SK-N-SH (cell line): ENCODE results near the gene EGFLAM. TPM values are rescaled to one million over a fixed set of nuclear protein-coding genes. Genes with fewer than 3 reads are reported as not detected.
A peak's percentile ranks its signal among the peaks of the same experiment; 100 is the strongest.

Source experiments
- CTCF ChIA-PET: fragments of 300-600, 350-600 bp; formaldehyde crosslinking; extraction: SDS; loops from one replicate; lab custom pipeline; 2021; lab: Yijun Ruan, JAX
- POLR2A ChIA-PET: fragments of 350-600 bp; sonication (Branson Sonifier 250); formaldehyde crosslinking; extraction: SDS; loops from one replicate; lab custom pipeline; 2020; ENCODE audit warnings: antibody characterized with exemption, inconsistent platforms; lab: Yijun Ruan, JAX
- DNase-seq: peaks from one replicate; pipeline ENCODE4 v3.0.0; 2012
- H2AFZ ChIP-seq: fragments of 200-600 bp; sonication (generic); 2 replicates; pipeline ENCODE4 v1.8.1; 2016; ENCODE audit warnings: antibody characterized with exemption, mild to moderate bottlenecking, low read depth
- H3F3A ChIP-seq: fragments of 200-600 bp; sonication (generic); replicated peaks from 2 replicates; pipeline ENCODE3; 2016; ENCODE audit warnings: antibody characterized with exemption, mild to moderate bottlenecking; ENCODE audit not compliant: insufficient read depth
- H3K27ac ChIP-seq, 2 experiments: fragments of 200-500 bp in 1 of 2; fragments of 200-600 bp in 1 of 2; sonication (Bioruptor generic) in 1 of 2; sonication (generic), shearing (Covaris generic) in 1 of 2; 2 replicates each; pipeline versions ENCODE4 v1.5.1 to v1.6.1; 2014 to 2016; ENCODE audit warnings: low read depth in 2 of 2, inconsistent platforms in 1 of 2, low read length in 1 of 2, mild to moderate bottlenecking in 1 of 2, mixed read lengths in 1 of 2
- H3K27me3 ChIP-seq: fragments of 200-600 bp; sonication (generic), shearing (Covaris generic); 2 replicates; pipeline ENCODE4 v1.6.1; 2016; ENCODE audit warnings: mixed run types; ENCODE audit not compliant: insufficient read depth
- H3K36me3 ChIP-seq, 2 experiments: fragments of 200-500 bp in 1 of 2; fragments of 200-600 bp in 1 of 2; sonication (Bioruptor generic) in 1 of 2; sonication (generic) in 1 of 2; replicated peaks in 1 of 2; 2 replicates each; pipeline versions ENCODE3 to v1.5.1; 2014 to 2016; ENCODE audit warnings: low read length in 1 of 2, mild to moderate bottlenecking in 1 of 2; ENCODE audit not compliant: insufficient read depth in 2 of 2, control insufficient read depth in 1 of 2
- H3K4me1 ChIP-seq, 2 experiments: fragments of 200-500 bp in 1 of 2; fragments of 200-600 bp in 1 of 2; sonication (Bioruptor generic) in 1 of 2; sonication (generic), shearing (Covaris generic) in 1 of 2; 2 replicates each; pipeline versions ENCODE4 v1.5.1 to v1.6.1; 2014 to 2016; ENCODE audit warnings: low read depth in 1 of 2, low read length in 1 of 2, mixed run types in 1 of 2; ENCODE audit not compliant: insufficient read depth in 2 of 2, control insufficient read depth in 1 of 2
- H3K4me2 ChIP-seq: fragments of 200-600 bp; sonication (generic), shearing (Covaris generic); 2 replicates; pipeline ENCODE4 v1.6.1; 2017; ENCODE audit warnings: mixed run types
- H3K4me3 ChIP-seq, 2 experiments: fragments of 200-500 bp in 1 of 2; fragments of 200-600 bp in 1 of 2; sonication (Bioruptor generic) in 1 of 2; sonication (generic), shearing (Covaris generic) in 1 of 2; 2 replicates each; pipeline versions ENCODE4 v1.5.1 to v1.8.1; 2014 to 2016; ENCODE audit warnings: low read depth in 2 of 2, inconsistent platforms in 1 of 2, low read length in 1 of 2, mild to moderate bottlenecking in 1 of 2, mixed read lengths in 1 of 2, moderate library complexity in 1 of 2
- H3K79me2 ChIP-seq: fragments of 200-600 bp; sonication (generic); 2 replicates; pipeline ENCODE4 v1.8.1; 2017; ENCODE audit warnings: mild to moderate bottlenecking; ENCODE audit not compliant: insufficient read depth
- H3K9ac ChIP-seq: fragments of 200-600 bp; sonication (generic); 2 replicates; pipeline ENCODE4 v1.6.1; 2017; ENCODE audit warnings: mixed run types
- H3K9me2 ChIP-seq: fragments of 200-600 bp; sonication (generic); 2 replicates; pipeline ENCODE4 v1.6.1; 2017; ENCODE audit warnings: mixed run types
- H3K9me3 ChIP-seq: fragments of 200-600 bp; sonication (generic); 2 replicates; pipeline ENCODE4 v1.6.1; 2017; ENCODE audit warnings: mixed run types, mild to moderate bottlenecking, moderate library complexity
- H4K20me1 ChIP-seq: fragments of 200-600 bp; sonication (generic); 2 replicates; pipeline ENCODE4 v1.6.1; 2017; ENCODE audit warnings: mild to moderate bottlenecking, mixed run types; ENCODE audit not compliant: insufficient read depth
- CHD2 ChIP-seq: fragments of 150-350 bp; IDR thresholded peaks from 2 replicates; pipeline ENCODE4 v1.6.1; 2018; ENCODE audit warnings: low read length; ENCODE audit not compliant: partially characterized antibody
- EP300 ChIP-seq, 2 experiments: IDR thresholded peaks; 2 replicates each; pipeline versions ENCODE4 v1.4.0 to v1.6.1; 2012; ENCODE audit warnings: borderline replicate concordance in 1 of 2, low read depth in 1 of 2, low read length in 1 of 2
- EZH2phosphoT487 ChIP-seq: fragments of 200-600 bp; sonication (generic); IDR thresholded peaks from 2 replicates; pipeline ENCODE4 v1.6.1; 2017; ENCODE audit warnings: low read depth, mixed run types, mild to moderate bottlenecking, antibody characterized with exemption, moderate library complexity, borderline replicate concordance
- RCOR1 ChIP-seq: fragments of 150-350 bp; IDR thresholded peaks from 2 replicates; pipeline ENCODE4 v1.6.1; 2017; ENCODE audit warnings: antibody characterized with exemption, low read length
- RXRA ChIP-seq: IDR thresholded peaks from 2 replicates; pipeline ENCODE4 v1.4.0; 2012; ENCODE audit warnings: low read depth, mild to moderate bottlenecking, borderline replicate concordance
- SMC3 ChIP-seq: IDR thresholded peaks from 2 replicates; pipeline ENCODE4 v1.6.1; 2012; ENCODE audit warnings: low read depth, low read length, improper control_type of control experiment
- WGBS: methylation state at CpG from one replicate; pipeline ENCODE4 v1.1.6; 2017; ENCODE audit warnings: low lambda C conversion rate; 5-methylcytosine and 5-hydroxymethylcytosine counted together
- polyA plus RNA-seq, 3 experiments: library from polyadenylated mRNA; depleted of rRNA; stranded (reverse); fragments of >200 nt; gene quantifications; 2 replicates each; pipeline ENCODE4 v1.2.3, GENCODE V29; 2012
- TF ChIP-seq, protein P1 (sequence below): IDR thresholded peaks from 2 replicates; pipeline ENCODE4; 2012
- TF ChIP-seq, protein P2 (sequence below): IDR thresholded peaks from 2 replicates; pipeline ENCODE4 v1.4.0; 2012; ENCODE audit warnings: low read depth, borderline replicate concordance
- TF ChIP-seq, protein P3 (sequence below): IDR thresholded peaks from 2 replicates; pipeline ENCODE4 v1.6.1; 2012; ENCODE audit warnings: mild to moderate bottlenecking, low read depth, low read length, moderate library complexity

The EGFLAM gene
- polyA plus RNA-seq, 1 of the 3 experiments (the other 2 are of a cell fraction), result 0.05 TPM

DNA sequence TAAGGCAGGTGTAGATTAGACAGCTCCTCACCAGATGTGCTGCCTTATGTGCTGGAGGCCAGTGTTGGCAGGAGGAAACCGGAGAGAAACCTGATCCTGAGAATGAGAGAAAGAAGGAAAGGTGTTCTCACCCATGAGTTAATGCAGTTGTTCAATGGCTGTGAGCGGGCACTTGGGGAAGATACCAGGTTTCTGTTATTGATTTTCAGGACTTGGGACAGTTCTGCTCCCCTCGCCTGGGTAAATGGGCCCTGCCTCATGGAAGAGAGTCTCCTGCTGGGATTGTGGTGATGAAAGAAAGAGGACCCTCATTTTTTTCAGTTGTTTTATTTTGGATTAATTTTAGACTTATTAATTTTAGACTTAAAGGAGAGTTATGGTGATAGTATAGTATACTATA is 59.5 kb downstream of the EGFLAM start:
- no peaks in the 10 kb centered on the region for H4K20me1 ChIP-seq
- ChIA-PET POLR2A (no interaction called here), CTCF (interaction anchor here (0.7 to 2.0 kb wide), 5 partner anchors 19 to 492 kb away, joined by 3 to 13 read pairs (median 3); no protein-coding TSS in a partner anchor)
- peak overlapping the region in 1 of 2 experiments; percentile 97; a peak in 2 of 4 replicates for H3K27ac ChIP-seq
- no peaks in the 10 kb centered on the region for H3K9me2 ChIP-seq
- H3K27me3 ChIP-seq, result no peaks in the 10 kb centered on the region
- H3K4me3 ChIP-seq, result no peak overlapping the region
- no peaks in the 10 kb centered on the region for H3K36me3 ChIP-seq
- no peak overlapping the region for H3K4me2 ChIP-seq
- H3F3A ChIP-seq, result no peaks in the 10 kb centered on the region
- peaks cover 3 to 18% of the 10 kb centered on the region in 2 experiments; a peak in 3 of 4 replicates for H3K4me1 ChIP-seq
- TF ChIP-seq, protein P1, sequence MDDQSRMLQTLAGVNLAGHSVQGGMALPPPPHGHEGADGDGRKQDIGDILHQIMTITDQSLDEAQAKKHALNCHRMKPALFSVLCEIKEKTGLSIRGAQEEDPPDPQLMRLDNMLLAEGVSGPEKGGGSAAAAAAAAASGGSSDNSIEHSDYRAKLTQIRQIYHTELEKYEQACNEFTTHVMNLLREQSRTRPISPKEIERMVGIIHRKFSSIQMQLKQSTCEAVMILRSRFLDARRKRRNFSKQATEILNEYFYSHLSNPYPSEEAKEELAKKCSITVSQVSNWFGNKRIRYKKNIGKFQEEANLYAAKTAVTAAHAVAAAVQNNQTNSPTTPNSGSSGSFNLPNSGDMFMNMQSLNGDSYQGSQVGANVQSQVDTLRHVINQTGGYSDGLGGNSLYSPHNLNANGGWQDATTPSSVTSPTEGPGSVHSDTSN, result no peak
- no peak for TF ChIP-seq CHD2
- no peak for TF ChIP-seq SMC3
- no peak for TF ChIP-seq EP300 (IDR thresholded peaks at IDR 0.05; ENCODE audit: borderline replicate concordance in 1 of 2, low read depth in 1 of 2, low read length in 1 of 2)
- no peak for TF ChIP-seq RXRA
- TF ChIP-seq EZH2phosphoT487, result no peak
- no peak for TF ChIP-seq RCOR1
- TF ChIP-seq, protein P2, sequence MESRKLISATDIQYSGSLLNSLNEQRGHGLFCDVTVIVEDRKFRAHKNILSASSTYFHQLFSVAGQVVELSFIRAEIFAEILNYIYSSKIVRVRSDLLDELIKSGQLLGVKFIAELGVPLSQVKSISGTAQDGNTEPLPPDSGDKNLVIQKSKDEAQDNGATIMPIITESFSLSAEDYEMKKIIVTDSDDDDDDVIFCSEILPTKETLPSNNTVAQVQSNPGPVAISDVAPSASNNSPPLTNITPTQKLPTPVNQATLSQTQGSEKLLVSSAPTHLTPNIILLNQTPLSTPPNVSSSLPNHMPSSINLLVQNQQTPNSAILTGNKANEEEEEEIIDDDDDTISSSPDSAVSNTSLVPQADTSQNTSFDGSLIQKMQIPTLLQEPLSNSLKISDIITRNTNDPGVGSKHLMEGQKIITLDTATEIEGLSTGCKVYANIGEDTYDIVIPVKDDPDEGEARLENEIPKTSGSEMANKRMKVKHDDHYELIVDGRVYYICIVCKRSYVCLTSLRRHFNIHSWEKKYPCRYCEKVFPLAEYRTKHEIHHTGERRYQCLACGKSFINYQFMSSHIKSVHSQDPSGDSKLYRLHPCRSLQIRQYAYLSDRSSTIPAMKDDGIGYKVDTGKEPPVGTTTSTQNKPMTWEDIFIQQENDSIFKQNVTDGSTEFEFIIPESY, result no peak
- TF ChIP-seq, protein P3, sequence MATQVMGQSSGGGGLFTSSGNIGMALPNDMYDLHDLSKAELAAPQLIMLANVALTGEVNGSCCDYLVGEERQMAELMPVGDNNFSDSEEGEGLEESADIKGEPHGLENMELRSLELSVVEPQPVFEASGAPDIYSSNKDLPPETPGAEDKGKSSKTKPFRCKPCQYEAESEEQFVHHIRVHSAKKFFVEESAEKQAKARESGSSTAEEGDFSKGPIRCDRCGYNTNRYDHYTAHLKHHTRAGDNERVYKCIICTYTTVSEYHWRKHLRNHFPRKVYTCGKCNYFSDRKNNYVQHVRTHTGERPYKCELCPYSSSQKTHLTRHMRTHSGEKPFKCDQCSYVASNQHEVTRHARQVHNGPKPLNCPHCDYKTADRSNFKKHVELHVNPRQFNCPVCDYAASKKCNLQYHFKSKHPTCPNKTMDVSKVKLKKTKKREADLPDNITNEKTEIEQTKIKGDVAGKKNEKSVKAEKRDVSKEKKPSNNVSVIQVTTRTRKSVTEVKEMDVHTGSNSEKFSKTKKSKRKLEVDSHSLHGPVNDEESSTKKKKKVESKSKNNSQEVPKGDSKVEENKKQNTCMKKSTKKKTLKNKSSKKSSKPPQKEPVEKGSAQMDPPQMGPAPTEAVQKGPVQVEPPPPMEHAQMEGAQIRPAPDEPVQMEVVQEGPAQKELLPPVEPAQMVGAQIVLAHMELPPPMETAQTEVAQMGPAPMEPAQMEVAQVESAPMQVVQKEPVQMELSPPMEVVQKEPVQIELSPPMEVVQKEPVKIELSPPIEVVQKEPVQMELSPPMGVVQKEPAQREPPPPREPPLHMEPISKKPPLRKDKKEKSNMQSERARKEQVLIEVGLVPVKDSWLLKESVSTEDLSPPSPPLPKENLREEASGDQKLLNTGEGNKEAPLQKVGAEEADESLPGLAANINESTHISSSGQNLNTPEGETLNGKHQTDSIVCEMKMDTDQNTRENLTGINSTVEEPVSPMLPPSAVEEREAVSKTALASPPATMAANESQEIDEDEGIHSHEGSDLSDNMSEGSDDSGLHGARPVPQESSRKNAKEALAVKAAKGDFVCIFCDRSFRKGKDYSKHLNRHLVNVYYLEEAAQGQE, result peak; percentile 70; the same call in 1 of the 2 replicates
- 55% methylated on average over 3 of the region's 3 CpGs for WGBS
- H3K79me2 ChIP-seq, result no peaks in the 10 kb centered on the region
- H3K9me3 ChIP-seq, result no peaks in the 10 kb centered on the region
- no peak for DNase-seq
- H3K9ac ChIP-seq, result no peak overlapping the region
- no peak overlapping the region for H2AFZ ChIP-seq
